Left hindlimb (tissue), 1 donor: ENCODE data around the gene UNC5B.

Source experiments
- DNase-seq: peaks from one replicate; pipeline ENCODE4 v3.0.0-alpha.2; 2018

The UNC5B gene

DNA sequence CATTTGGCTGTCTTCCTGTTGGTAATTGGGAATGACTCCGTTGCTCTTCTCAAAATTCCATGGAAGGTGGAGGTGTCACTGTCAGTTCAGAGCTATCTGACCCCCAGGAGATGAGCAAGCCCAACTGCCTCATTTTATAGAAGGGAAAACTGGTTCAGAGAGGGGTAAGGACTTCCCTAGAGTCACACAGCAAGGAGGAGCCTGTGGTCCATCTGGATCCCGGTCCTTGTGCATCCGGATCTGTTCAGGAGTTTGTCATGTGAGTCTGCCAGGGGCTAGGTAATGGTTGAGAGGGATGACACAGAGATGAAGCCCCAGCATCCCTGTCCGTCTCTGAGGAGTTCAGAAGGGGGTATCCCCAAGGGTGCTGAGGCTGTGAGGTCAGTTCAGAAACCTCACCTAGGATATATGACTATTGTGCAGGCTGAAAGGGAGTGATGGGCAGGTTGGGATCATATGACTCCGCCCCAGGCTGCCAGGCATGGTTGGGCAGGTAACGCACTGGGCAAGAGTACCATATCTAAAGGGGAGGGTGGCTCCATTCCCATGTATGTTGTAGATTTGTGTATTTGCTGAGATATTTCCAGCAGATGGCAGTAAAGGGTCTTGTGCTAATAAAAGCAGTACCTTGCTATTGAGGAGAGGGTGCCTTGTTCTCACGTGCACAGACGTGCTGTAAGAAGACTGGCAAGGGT lies 90.7 kb downstream of the UNC5B start:
- DNase-seq = no peak

DNA sequence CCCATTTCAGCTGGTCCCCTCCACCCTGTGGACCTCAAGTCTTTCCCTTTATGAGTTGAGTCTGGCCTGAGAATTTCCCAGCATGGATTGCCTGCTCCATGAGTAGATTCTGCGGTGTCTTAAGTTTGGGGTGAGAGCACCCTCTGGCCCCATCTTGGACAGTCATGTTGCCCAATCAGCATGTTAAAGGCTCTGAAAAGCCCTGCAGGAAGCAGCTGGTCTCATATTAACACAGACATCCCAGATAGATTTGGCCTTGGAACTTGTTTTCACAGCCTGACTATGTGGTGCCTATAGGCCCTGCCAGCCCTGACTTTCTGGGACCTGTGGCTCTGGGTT lies 91.2 kb downstream of the UNC5B start:
- DNase-seq = no peak

DNA sequence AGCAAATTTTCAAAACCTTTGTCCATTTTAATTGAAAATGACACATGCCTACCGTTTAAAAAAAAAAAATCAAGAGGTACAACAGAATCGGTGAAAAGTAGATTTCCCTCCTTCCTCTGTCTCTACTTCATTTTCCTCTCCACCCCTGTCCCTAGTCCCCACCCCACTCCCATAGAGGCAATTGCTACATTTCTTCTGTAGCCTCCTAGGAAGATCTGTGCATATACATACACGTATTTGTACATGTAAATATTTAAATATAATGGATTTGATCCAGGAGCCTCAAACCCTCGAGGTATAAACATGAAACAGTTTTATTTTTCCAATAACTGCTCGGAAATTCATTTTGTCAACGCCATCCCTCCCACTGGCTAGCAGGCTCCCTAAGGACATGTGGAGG lies 92.5 kb downstream of the UNC5B start:
- no peak for DNase-seq

DNA sequence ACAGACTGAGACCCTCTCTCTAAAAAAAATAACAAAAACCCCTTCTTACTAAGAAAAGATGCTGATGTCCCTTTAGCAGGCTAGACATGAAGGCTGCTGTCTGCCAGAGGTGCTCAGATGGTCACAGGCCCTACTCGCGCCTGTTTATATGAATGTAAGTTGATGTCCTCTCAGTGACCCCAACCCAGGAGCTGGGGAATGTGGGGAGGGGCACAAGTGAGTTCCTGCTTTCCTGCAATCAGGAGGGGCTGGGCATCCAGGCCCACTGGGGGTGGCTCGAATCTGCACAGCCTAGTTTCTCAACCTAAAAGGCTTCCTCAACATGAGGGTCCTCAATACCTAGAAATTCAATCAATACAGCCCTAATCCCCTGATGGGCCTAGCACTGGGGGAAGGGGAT lies 94.6 kb downstream of the UNC5B start:
- DNase-seq = no peak

DNA sequence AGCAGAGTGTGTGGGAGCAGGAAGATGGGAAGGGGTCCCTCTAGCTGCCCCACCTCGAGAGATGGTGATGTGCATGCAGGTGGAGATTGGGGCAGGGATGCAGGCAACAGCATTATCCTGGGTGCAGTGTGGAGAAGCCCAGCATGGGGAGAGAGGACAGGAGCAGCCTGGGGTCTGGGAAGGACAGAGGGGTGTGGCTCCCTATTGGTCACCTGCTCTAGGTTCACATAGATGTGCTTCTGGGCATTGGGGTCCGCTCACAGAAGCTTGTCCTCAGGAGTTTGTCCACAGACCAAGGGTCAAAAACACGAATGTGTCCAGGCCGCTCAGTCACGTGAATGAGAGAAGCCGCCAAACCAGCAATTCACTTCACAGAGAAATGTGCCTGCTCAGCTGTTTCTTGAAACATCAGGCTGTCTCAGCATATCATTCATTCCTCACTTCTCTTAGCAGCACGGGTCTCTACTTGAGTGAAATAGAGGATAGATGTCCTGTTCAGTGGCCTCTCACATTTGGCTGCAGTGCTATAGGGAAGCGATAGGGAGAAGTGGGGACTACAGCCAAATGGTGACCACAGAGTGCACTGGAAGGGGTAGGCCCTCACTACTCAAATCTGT lies 95.2 kb downstream of the UNC5B start:
- DNase-seq = no peak

DNA sequence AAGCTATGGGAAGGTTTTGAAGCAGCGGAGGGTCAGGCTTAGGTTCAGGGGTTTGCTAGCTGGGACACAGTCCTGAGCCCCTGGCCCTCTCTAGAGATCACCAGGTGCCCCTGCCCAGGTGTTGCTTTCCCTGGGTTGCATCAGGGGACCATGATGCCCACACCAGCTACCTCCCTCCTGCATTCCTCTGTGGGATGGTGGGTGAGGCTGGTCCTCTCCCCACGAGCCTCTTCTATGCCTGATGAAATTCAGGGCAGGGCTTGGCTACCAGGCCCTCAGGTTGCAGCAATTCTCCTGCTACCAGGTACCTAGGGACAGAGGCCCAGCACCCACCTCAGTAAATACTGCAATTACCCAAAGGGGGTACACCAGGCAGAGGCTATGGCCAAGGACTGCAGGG lies 95.9 kb downstream of the UNC5B start:
- DNase-seq = no peak

DNA sequence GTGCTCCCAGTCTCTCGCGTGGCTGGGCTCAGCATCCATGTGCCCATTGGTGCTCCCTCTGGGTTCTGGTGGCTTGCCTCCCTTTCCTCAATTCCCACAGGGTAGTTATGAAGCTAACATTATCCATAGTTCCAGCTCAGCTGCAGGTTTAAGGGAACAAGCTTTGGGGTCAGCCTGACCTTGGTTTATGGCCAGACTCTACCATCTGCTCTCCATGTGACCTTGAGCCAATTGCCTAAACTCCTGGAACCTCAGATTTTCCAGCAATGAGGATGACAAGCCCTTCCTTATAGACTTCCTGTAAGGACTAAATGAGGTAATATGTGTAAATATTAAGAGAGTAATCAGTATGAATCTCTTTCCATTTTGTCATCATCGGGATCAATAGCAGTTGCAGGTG lies 96.6 kb downstream of the UNC5B start:
- no peak for DNase-seq

DNA sequence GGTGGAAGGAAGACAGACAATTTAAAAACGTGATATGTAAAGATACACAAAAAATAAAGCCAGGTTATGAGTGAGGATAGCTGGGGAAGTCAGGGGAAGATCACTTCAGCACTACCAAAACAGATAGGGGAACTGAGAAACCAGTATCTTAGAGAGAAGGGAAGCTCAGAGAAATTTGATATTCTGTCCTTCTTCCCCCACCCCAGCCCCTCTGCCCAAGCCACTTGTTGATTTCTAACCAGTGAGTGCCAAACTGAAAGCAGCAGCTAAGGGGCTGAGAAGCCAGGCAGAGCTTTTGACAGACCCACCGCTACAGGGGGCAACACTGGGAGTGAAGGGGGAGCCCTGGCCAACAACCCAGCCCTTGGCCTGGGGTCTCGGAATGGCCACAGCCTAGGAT lies 97.5 kb downstream of the UNC5B start:
- no peak for DNase-seq

DNA sequence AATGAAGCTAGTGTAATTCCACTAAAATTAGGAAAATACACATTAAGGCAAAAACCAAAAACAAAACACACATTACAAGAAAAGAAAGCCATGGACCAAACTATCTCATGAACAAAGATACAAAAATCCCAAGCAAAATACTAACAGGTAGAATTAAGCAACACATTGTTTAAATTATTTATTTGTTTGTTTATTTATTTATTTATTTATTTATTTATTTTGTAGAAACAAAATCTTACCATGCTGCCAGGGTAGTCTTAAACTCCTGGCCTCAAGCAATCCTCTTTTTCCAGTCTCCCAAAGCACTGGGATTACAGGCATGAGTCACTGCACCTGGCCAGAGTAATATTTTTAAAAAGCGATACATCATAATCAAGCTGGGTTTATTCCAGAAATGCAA lies 99.8 kb downstream of the UNC5B start:
- no peak for DNase-seq

DNA sequence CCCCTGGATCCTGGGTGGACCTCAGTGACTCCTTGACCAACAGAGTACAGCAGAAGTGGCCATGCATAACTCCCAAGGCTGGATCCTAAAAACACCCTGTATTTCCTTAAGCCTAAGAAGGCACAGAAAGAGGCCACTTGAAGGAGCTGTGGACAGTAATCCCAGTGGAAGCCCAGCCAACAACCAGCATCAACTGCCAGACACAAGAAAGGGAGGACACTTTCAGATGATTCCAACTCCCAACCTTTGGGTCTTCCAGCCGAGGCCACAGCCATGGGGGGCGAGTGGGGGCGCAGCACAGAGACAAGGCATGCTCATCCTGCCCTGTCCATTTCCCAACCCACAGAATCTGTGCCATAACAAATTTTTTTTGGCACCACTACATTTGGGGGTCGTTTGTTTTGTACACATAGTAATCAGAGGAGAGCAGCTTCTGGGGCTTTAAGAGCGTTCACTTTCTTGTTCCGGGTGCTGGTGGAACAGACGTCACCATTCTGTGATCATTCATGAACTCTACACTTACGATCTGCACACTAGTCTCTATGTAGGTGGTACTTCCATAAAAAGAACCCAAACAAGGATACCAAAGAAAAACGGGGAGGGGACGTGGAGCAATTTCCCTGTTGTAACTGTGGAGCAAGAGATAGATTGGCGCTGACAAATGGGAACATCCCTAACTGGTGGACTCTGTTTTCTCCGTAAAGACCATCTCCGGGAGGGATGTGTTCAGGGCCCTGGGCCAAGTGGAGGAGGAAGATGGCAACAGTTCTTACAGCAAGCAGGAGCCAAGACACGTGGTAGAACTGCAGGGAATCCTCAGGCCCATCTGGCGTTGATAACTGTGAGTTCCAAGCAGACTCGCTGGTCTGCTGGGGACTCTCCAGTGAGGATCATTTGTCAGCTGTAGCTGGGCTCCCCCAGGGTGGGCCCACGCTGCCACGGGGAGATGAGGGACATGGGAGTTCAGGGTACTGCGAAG lies 100.7 kb downstream of the UNC5B start:
- DNase-seq = peak; percentile 78

DNA sequence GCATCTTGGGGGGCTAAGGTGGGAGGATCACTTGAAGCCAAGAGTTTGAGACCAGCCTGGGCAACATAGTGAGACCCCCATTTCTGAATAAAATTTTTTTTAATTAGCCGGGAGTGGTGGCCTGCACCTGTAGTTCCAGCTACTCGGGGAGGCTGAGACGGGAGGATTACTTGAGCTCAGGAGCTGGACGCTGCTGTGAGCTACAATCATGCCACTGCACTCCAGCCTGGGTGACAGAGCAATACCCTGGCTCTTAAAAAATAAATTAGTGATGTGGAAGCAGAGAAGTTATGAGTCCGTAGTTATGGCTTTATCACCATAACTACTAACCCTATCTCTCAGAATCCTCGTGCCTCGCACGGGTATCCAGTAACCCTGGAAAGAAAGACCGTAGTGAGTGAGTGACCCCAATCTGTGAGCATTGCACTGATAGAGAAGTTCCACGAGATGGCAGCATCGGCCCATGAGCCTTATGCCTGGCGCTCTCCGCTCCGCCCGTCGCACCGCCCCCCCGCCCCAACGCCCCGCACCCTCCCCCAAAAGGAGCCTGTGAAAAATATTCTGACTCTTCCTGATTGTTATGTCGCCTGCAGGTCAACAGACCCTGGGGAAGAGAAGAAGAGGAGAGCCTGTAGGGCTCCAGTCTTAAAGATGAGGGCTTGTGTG lies 101.8 kb downstream of the UNC5B start:
- DNase-seq = peak; percentile 60

DNA sequence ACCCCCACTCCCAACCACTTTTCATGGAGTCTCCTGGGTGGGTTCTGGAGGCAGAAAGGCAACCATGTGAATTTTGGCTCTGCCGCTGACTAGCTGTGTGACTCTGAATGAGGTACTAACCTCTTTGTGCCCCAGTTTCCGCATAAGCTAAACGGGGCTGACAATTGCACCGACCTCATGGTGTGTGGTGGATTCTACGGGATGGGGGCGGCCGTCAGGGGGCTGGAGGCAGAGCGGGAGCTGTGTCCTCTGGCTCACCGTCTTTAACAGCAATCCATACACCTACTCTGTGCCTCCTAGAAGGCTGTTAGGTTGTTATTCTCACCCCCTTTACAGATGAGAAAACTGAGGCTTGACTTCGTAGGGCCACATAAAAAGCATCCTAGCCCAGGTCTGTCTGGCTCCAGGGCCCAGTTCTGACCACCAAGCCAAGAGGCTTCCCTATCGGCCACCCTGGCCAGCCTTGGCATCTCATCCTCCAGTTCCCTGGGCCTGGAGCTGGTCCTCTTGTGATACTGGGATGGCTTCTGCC lies 102.4 kb downstream of the UNC5B start:
- no peak for DNase-seq

DNA sequence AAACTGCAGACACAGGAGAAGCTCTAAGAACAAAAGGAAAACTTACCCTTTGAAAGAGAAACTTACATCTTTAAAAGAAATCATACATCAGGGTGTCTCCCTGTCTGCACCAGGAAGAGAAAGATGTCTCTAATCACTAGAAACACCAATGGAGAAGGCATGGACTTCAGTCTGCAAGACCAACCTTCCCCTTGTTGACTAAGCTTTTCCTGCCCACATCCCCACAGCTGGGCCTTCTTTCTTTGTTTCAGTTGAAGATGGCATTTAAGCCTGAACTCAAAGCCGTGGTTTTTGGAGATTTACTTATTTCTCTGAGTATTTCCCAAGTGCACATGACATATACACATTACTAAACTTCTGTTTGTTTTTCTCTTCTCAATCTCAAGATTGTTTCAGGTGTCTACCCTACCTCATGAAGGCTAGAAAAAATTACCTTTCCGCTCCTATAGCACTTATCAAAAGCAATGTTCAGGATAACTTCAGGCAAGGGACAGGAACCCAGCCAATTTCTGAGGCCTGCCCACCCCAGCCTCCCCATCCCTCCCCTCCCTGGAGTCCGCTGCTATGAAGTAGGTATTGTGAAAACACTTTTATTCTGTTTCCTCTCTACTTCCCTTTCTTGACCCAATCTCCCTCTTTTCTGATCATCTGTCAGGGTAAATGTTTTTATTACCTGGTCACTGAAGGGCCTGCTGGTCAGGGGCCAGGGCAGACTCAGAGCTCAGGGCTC lies 103.9 kb downstream of the UNC5B start:
- no peak for DNase-seq

DNA sequence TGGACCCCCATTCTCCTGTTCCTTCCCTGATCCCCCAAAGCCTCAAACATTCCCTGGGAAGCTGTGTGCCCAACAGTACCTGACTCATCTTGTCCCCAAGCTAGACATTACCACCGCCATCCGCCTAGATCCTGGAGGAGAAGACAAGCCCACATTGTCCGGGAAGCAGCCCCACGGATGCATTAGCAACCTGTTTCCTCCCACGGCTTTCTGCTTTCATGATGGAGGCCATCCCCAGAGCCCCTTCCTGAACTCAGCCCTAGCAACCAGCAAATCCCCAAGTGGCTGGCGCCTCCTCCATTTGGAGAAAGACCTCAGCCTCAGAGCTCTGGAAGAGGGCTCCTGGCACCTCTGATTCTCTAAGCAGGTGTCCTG lies 104.4 kb downstream of the UNC5B start:
- DNase-seq = no peak

DNA sequence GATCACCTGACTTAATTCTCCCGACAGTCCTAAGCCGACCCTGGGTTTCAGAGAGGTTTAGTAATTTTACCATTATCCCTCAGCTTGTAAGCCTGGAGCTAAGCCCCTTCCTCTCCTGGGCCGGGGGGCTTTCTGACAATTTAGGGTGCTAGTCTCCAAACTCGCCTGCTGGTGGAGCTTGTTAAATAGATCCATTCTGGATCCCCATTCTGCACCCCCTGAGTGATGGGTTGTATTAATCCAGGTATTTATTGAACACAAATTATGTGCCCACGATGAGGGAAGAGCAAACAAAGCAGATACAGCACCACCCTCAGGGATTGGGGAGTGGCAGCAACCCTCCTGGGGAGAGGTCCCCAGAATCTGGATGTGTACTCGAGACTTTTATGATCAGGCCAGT lies 105.4 kb downstream of the UNC5B start:
- no peak for DNase-seq

DNA sequence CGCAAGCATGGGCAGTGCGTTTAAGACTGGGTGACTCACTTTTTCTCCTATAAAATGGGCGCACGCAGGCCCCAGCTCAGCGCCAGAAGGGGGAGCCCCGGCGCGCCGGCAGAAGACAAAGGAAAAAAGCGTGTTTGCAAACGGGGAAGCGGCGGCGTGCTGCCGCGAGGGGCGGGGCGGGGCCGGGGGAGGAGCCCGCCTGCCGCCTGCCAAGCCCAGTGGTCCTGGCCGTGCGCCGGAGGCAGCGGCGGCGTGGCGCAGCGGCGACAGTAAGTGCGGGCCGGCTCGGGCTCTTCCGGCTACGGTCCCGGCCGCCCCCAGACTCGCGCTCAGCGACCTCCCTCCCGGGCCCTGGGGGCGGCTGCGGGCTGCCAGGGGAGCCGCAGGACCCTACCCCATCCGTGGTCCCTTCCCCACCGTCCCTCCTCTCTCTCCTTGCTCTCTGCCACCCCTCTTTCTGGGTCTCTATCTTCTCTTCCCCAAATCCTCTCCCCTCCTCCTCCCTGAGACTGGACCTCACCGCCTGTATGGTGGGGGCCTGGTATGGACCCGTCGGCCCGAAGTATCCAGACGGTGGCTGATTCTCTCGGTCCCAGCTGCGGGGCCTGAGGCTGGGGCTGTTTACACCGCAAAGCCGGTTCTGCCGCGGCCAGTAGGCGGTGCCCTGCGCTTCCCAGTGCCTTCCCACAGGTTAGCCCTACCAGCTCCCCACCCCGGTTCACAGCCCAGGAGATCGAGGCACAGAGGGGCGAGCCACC lies 106.9 kb downstream of the UNC5B start, which contains the start of gene SLC29A3:
SLC29A3 (plus strand) TSS at position 218 of the 758 bp plus-strand sequence; CDS start at position 269, 51 bp downstream.
- DNase-seq = peak; percentile 88

DNA sequence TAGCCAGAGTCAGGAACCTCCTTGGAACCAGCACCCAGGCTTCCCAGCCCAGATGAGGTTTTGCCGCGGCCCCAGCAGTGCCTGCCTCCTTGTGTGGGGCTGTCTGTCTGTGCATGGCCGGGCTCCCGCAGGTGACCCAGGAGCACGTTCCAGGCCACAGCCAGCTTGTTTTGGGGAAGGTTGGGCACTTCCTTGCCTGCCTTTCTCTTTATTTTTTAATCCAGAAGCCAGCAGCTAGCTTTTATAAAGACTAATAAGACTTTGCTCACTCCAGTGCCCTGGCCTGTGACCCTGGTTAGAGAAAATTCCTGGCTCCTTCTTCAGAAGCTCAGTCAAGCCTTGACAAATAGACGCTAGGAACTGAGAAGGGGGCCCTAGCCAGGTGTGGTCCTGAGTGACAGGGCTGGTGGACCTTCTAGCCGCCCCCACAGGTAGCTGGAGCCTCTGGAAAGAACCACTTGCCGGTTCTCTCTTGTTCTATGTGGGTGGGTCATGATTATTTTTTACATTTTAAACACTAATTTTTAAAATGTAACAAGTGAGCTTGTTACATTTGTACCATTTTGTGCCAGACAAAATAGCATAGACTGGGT lies 107.5 kb downstream of the UNC5B start:
- DNase-seq = no peak

DNA sequence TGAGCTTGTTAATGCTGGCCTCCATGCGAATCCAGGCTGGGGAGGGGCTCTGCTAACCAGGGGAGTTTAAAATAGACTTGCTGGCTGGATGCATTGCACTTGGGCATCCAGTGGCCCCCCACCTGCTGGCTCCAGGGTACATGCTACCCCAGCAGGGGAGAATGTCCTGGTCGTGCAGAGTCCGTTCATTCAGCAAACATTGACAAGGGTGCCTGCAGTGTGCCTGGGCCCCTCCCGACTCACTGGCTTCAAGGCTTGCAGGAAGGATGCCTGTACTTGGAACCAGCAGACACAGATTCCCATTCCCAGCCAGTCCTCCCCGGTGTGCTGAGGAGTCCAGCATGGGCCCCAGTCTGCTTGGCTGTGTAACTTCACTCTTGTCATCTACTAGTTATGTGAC lies 108.2 kb downstream of the UNC5B start:
- no peak for DNase-seq

DNA sequence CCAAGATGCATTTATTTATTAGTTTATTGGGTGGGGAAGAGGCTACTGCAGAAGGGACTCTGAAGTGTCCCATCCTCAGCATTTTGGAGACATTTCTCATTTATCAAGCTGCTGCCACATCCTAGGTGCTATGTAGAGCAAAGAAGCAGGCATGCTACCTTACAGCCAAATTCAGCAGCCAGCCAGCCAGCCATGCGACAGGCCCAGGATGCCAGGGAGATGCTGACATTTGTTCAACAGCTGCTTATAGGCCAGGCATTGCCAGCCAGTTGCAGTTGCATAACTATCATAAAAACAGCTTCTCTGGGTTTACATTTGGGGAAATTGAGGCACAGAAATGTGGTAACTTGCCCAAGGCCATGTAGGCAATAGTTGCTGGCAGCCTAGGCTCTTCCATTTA lies 109.0 kb downstream of the UNC5B start:
- DNase-seq = no peak

DNA sequence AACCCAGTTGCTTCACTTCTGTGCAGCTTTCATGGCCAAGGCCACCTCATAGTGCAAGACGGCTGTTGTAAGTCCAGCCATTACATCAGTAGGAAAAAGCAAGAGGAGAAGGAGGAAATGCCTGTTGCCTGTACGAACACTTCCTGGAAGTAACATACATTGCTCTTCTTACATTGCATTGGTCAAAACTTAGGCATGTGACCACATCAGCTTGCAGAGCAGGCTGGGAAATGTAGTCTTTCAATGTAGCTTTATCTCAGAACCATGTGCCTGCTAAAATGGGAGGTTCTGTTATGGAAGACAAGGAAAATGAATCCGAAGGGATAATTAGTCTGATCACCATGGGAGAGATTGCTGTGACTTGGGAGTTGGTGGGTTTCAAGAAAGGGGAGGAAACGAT lies 111.0 kb downstream of the UNC5B start:
- no peak for DNase-seq

DNA sequence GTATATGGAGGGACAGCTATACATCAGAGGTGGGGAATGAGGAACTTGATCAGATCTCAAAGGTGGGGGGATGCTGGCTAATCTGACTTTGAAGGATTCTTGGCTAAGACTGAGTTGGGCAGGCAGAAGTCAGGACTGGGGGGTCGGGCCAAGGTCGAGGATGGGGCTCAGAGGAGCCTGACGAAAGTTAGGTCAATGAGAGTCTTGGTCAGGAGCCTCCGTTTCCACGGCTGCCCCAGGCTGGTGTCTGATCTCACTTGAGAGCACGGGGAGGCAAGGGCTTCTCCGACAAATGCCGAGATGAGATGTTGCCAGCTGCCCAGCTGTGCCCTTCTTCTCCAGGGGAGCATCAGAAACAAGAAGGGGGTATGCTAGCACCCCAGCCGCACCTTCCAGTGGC lies 112.4 kb downstream of the UNC5B start:
- DNase-seq = no peak
